Mesenchymal stem cell (in vitro differentiated cells and primary cell): ENCODE measurements around the gene AKR1C3.
A peak's percentile ranks its signal among the peaks of the same experiment; 100 is the strongest.
"Not testable (repeated sequence)": the region's sequence is repeated elsewhere in the genome, so short reads cannot be mapped to it uniquely, and the experiment has no call there.

Source experiments
- DNase-seq: peaks from one replicate; pipeline ENCODE4 v3.0.0-alpha.2; 2013
- H2AFZ ChIP-seq: one replicate; pipeline ENCODE4 v1.6.1; 2013; ENCODE audit warnings: low read depth, mild to moderate bottlenecking, control low read depth, inconsistent platforms, low read length, moderate library complexity
- H2AK5ac ChIP-seq: 2 replicates; pipeline ENCODE4 v1.6.1; 2013; ENCODE audit warnings: low read length, moderate library complexity, mild to moderate bottlenecking, inconsistent platforms; ENCODE audit not compliant: severe bottlenecking
- H2BK120ac ChIP-seq: one replicate; pipeline ENCODE4 v1.6.1; 2013; ENCODE audit warnings: low read depth, mild to moderate bottlenecking, inconsistent platforms, low read length, moderate library complexity
- H2BK12ac ChIP-seq, 2 experiments: one replicate each; pipeline ENCODE4 v1.6.1; 2013; ENCODE audit warnings: inconsistent platforms in 2 of 2, low read length in 2 of 2, mild to moderate bottlenecking in 2 of 2, moderate library complexity in 2 of 2, control low read depth in 1 of 2
- H2BK15ac ChIP-seq: one replicate; pipeline ENCODE4 v1.6.1; 2013; ENCODE audit warnings: mild to moderate bottlenecking, low read depth, inconsistent platforms; ENCODE audit not compliant: poor library complexity, severe bottlenecking
- H2BK5ac ChIP-seq: 2 replicates; pipeline ENCODE4 v1.6.1; 2013; ENCODE audit warnings: low read depth, mild to moderate bottlenecking, low read length, control low read depth, inconsistent platforms; ENCODE audit not compliant: poor library complexity, severe bottlenecking
- H3K14ac ChIP-seq, 2 experiments: one replicate each; pipeline ENCODE4 v1.6.1; 2013; ENCODE audit warnings: inconsistent platforms in 2 of 2, low read length in 2 of 2, control low read depth in 1 of 2, mild to moderate bottlenecking in 1 of 2, moderate library complexity in 1 of 2
- H3K18ac ChIP-seq, 2 experiments: one replicate each; pipeline ENCODE4 v1.6.1; 2013; ENCODE audit warnings: inconsistent platforms in 2 of 2, low read length in 2 of 2, control low read depth in 1 of 2, low read depth in 1 of 2, mild to moderate bottlenecking in 1 of 2
- H3K23ac ChIP-seq, 2 experiments: one replicate each; pipeline ENCODE4 v1.6.1; 2013; ENCODE audit warnings: inconsistent platforms in 2 of 2, low read length in 2 of 2, mild to moderate bottlenecking in 2 of 2, moderate library complexity in 2 of 2, control low read depth in 1 of 2
- H3K27ac ChIP-seq: 2 replicates; pipeline ENCODE4 v1.5.1; 2013; ENCODE audit warnings: mild to moderate bottlenecking, moderate library complexity, low read length, control low read depth, inconsistent platforms; ENCODE audit not compliant: poor library complexity, severe bottlenecking
- H3K27me3 ChIP-seq, 2 experiments: 2 replicates each; pipeline versions ENCODE4 v1.6.1 to v1.7.0; 2013; ENCODE audit warnings: low read length in 2 of 2, mild to moderate bottlenecking in 2 of 2, moderate library complexity in 2 of 2, control low read depth in 1 of 2, inconsistent platforms in 1 of 2; ENCODE audit not compliant: control insufficient read depth in 1 of 2, insufficient read depth in 1 of 2
- H3K36me3 ChIP-seq, 2 experiments: 2 replicates each; pipeline versions ENCODE4 v1.6.1 to v1.7.0; 2013; ENCODE audit warnings: low read length in 2 of 2, control low read depth in 1 of 2, inconsistent platforms in 1 of 2, low read depth in 1 of 2, mild to moderate bottlenecking in 1 of 2; ENCODE audit not compliant: insufficient read depth in 2 of 2, control insufficient read depth in 1 of 2
- H3K4ac ChIP-seq, 2 experiments: one replicate each; pipeline ENCODE4 v1.6.1; 2013; ENCODE audit warnings: inconsistent platforms in 2 of 2, low read length in 2 of 2, mild to moderate bottlenecking in 2 of 2, moderate library complexity in 2 of 2, control low read depth in 1 of 2, low read depth in 1 of 2
- H3K4me1 ChIP-seq: 2 replicates; pipeline ENCODE4 v1.6.1; 2013; ENCODE audit warnings: low read depth, low read length, control low read depth; ENCODE audit not compliant: control insufficient read depth, insufficient read depth
- H3K4me2 ChIP-seq: 2 replicates; pipeline ENCODE4 v1.6.1; 2013; ENCODE audit warnings: low read length, mild to moderate bottlenecking, inconsistent platforms; ENCODE audit not compliant: poor library complexity, severe bottlenecking
- H3K4me3 ChIP-seq, 2 experiments: 2 replicates each; pipeline versions ENCODE4 v1.5.1 to v1.7.0; 2013; ENCODE audit warnings: low read length in 2 of 2, mild to moderate bottlenecking in 2 of 2, control low read depth in 1 of 2, low read depth in 1 of 2; ENCODE audit not compliant: insufficient read depth in 1 of 2
- H3K79me1 ChIP-seq: replicated peaks from 2 replicates; pipeline ENCODE4 v1.6.1; 2013; ENCODE audit warnings: mild to moderate bottlenecking, control low read depth, low read length, inconsistent platforms; ENCODE audit not compliant: poor library complexity, severe bottlenecking
- H3K9ac ChIP-seq: 2 replicates; pipeline ENCODE4 v1.7.0; 2013; ENCODE audit warnings: mild to moderate bottlenecking, low read length, moderate library complexity
- H3K9me3 ChIP-seq: 2 replicates; pipeline ENCODE4 v1.7.0; 2013; ENCODE audit warnings: mild to moderate bottlenecking, low read length; ENCODE audit not compliant: control insufficient read depth
- H4K8ac ChIP-seq: one replicate; pipeline ENCODE4 v1.6.1; 2013; ENCODE audit warnings: inconsistent platforms, mild to moderate bottlenecking, low read length, moderate library complexity
- H4K91ac ChIP-seq: one replicate; pipeline ENCODE4 v1.6.1; 2013; ENCODE audit warnings: mild to moderate bottlenecking, low read length, inconsistent platforms
- WGBS: methylation state at CpG from one replicate; pipeline ENCODE4 v1.1.7; 2013; ENCODE audit warnings: mixed read lengths; 5-methylcytosine and 5-hydroxymethylcytosine counted together

Gene AKR1C3

DNA sequence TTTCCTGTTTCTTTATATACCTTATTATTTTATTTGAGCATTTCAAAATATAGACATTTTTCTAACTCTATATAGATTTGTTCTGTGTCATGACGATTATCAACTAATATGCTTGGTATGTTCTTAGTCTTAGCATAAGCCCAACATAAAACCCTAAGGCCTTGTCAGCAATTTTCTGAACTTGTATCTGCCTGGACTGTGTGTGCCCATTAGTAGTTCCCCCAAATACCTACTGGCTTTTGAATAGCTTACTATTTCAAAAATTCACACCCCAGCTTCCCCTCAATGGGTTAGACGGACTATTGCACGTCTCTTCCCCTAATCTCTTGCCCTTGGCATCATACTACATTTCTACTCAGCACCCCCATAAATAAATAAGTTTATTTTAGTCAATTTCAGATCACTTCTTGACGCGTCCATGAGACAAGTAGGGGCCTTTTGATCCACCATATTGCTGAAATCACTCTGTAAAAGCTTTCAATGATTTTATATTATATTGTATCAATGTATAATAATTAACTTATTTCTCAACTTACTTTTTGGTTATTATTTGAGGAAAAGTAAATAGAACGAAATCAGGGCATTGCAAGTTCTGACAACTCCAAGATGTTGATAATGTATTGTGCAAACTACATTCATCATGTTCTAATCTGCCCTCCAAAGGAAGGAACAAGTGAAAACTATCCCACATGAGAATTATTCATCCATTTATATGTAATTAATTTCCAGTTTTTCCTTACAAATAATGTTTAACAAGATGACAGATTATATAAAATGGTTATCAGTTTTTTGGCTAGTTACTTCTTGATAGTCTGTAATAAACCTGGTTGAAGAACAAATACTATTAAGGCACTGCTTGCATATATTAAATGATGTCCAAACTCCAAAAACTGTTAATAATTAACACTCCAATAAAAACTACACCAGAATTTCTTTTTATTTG is 1.1 kb upstream of the AKR1C3 start:
- Histone ChIP-seq H3K27me3 (no peaks in the 10 kb centered on the region), H3K23ac (no peak overlapping the region), H2BK120ac (no peak overlapping the region), H4K8ac (no peak overlapping the region), H3K9ac (peak overlapping the region; percentile 99), H2BK15ac (no peak overlapping the region), H3K9me3 (no peaks in the 10 kb centered on the region), H3K4me1 (no peaks in the 10 kb centered on the region), H3K4me3 (peak overlapping the region in 1 of 2 experiments; percentile 95), H3K14ac (no peak overlapping the region), H3K36me3 (peaks cover 0 to 22% of the 10 kb centered on the region in 2 experiments), H4K91ac (no peak overlapping the region), H3K27ac (no peak overlapping the region), H2BK5ac (no peak overlapping the region), H3K79me1 (peaks cover 1% of the 10 kb centered on the region), H2AFZ (no peak overlapping the region), H3K4ac (no peak overlapping the region), H3K4me2 (no peak overlapping the region), H3K18ac (no peak overlapping the region), H2BK12ac (no peak overlapping the region), H2AK5ac (no peak overlapping the region)
- 95% methylated on average over 3 of the region's 6 CpGs for WGBS
- DNase-seq = no peak

DNA sequence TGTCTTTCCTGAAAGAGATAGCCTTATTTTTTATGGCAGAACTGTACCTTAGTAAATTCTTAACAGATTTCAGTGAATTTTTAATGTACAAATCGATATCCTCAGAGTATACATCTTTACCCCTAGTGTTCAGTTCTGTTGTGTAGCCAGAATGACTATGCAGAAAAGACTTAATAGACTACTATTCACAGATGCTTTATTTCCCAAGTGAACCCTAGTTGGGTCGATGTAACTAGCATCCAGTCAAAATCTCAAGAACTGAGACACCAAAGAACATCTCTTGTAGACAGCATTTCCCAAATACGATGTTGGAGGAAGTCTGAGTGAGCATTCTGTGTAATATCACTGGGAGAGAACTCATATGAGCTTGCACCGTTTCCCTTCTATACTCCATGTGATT is 1.5 kb downstream of the AKR1C3 start:
- peak overlapping the region; percentile 99 for H3K9ac ChIP-seq
- no peak overlapping the region for H3K27ac ChIP-seq
- no peak overlapping the region for H3K4me2 ChIP-seq
- no peaks in the 10 kb centered on the region for H3K27me3 ChIP-seq
- peak overlapping the region in 1 of 2 experiments; percentile 95 for H3K4me3 ChIP-seq
- no peak overlapping the region for H2BK15ac ChIP-seq
- no peak overlapping the region for H3K4ac ChIP-seq
- no peak overlapping the region for H2AK5ac ChIP-seq
- H3K14ac ChIP-seq = no peak overlapping the region
- H3K23ac ChIP-seq = no peak overlapping the region
- no peak overlapping the region for H4K91ac ChIP-seq
- no peaks in the 10 kb centered on the region for H3K4me1 ChIP-seq
- H2BK120ac ChIP-seq = no peak overlapping the region
- no peak overlapping the region for H3K18ac ChIP-seq
- H2BK12ac ChIP-seq = no peak overlapping the region
- peaks cover 0 to 47% of the 10 kb centered on the region in 2 experiments for H3K36me3 ChIP-seq
- H2BK5ac ChIP-seq = no peak overlapping the region
- peaks cover 1% of the 10 kb centered on the region for H3K79me1 ChIP-seq
- no peaks in the 10 kb centered on the region for H3K9me3 ChIP-seq
- WGBS = 75% methylated on average over 1 of the region's 4 CpGs
- H2AFZ ChIP-seq = no peak overlapping the region
- no peak overlapping the region for H4K8ac ChIP-seq
- DNase-seq = no peak

GRCh38 chr10:5096108-5096507 is 1.9 kb downstream of the AKR1C3 start:
- Histone ChIP-seq H3K27me3 (no peaks in the 10 kb centered on the region), H3K14ac (no peak overlapping the region), H3K4me2 (no peak overlapping the region), H3K9me3 (no peaks in the 10 kb centered on the region), H3K27ac (no peak overlapping the region), H4K91ac (no peak overlapping the region), H3K23ac (no peak overlapping the region), H3K4me1 (no peaks in the 10 kb centered on the region), H2AK5ac (no peak overlapping the region), H2BK5ac (no peak overlapping the region), H3K4ac (no peak overlapping the region), H2BK15ac (no peak overlapping the region), H2AFZ (no peak overlapping the region), H3K36me3 (peaks cover 0 to 52% of the 10 kb centered on the region in 2 experiments), H3K79me1 (peaks cover 1% of the 10 kb centered on the region), H3K9ac (peak overlapping the region; percentile 99), H4K8ac (no peak overlapping the region), H3K18ac (no peak overlapping the region), H2BK120ac (no peak overlapping the region), H2BK12ac (no peak overlapping the region), H3K4me3 (peak overlapping the region in 1 of 2 experiments; percentile 95)
- DNase-seq = no peak
- WGBS = 50% methylated on average over 2 of the region's 2 CpGs

GRCh38 chr10:5102479-5102878 is 8.3 kb downstream of the AKR1C3 start:
- WGBS = no CpG with 5 or more reads among the region's 11 CpGs
- H2BK120ac ChIP-seq = not testable (repeated sequence)

More at GRCh38 chr10:5102479-5102878, 8.3 kb downstream of the AKR1C3 start:
- not testable (repeated sequence) for DNase-seq, H2AK5ac ChIP-seq, H4K91ac ChIP-seq, H3K18ac ChIP-seq, H3K4me1 ChIP-seq, H3K27ac ChIP-seq, H3K9me3 ChIP-seq, H3K9ac ChIP-seq, H3K23ac ChIP-seq, H3K14ac ChIP-seq, H3K27me3 ChIP-seq, H4K8ac ChIP-seq, H3K79me1 ChIP-seq, H3K4ac ChIP-seq, H3K4me3 ChIP-seq, H2BK5ac ChIP-seq, H3K4me2 ChIP-seq, H2BK12ac ChIP-seq, H2AFZ ChIP-seq, H2BK15ac ChIP-seq
- peaks cover 7 to 98% of the 10 kb centered on the region in 2 experiments for H3K36me3 ChIP-seq
